Left lobe of liver (tissue), 2 donors: ENCODE measurements around the gene VAX1. TPM values are rescaled to one million over a fixed set of nuclear protein-coding genes. Genes with fewer than 3 reads are reported as not detected.

Experiments used
- ATAC-seq: fragments of 200-7000 bp; cut with Tn5 transposase; one replicate; pipeline ENCODE4 v1.9.1; 2020; ENCODE audit warnings: mild to moderate bottlenecking, moderate library complexity
- DNase-seq: peaks from one replicate; pipeline ENCODE4 v3.0.0-alpha.2; 2020; ENCODE audit warnings: low spot score
- total RNA-seq: library from RNA; stranded (reverse); gene quantifications from one replicate; pipeline ENCODE4 v1.2.1, GENCODE V29; 2021
- donor health status: DM: no; HTN: no; CAD: no; lungs with moderate emphysema.
- donor health status: DM: no; HTN: yes; CAD: no.

Gene VAX1
- total RNA-seq, 1 donor from 2014 or later, result not detected

GRCh38 chr10:117164592-117165537, 26.8 kb upstream of the VAX1 start:
- ATAC-seq, result peak; percentile 7
- no peak for DNase-seq

- ATAC-seq, result no peak
- no peak for DNase-seq
Measured at GRCh38 chr10:117163954-117164548, 26.0 kb upstream of the VAX1 start.

GRCh38 chr10:117163061-117163953, 25.2 kb upstream of the VAX1 start:
- DNase-seq (no peak), ATAC-seq (peak; percentile 16)

- ATAC-seq (peak; percentile 6), DNase-seq (no peak)
Measured at GRCh38 chr10:117162093-117163060, 24.3 kb upstream of the VAX1 start.

- ATAC-seq (no peak), DNase-seq (no peak)
Measured at GRCh38 chr10:117161386-117162033, 23.4 kb upstream of the VAX1 start.

- DNase-seq, result no peak
- ATAC-seq, result no peak
Measured at GRCh38 chr10:117160567-117160966, 22.5 kb upstream of the VAX1 start.

- no peak for DNase-seq
- ATAC-seq, result no peak
Measured at GRCh38 chr10:117159390-117159789, 21.3 kb upstream of the VAX1 start.

GRCh38 chr10:117158297-117158696, 20.2 kb upstream of the VAX1 start:
- ATAC-seq (no peak), DNase-seq (no peak)

GRCh38 chr10:117152668-117153067, 14.6 kb upstream of the VAX1 start:
- DNase-seq, result no peak
- no peak for ATAC-seq

GRCh38 chr10:117148284-117148683, 10.2 kb upstream of the VAX1 start:
- no peak for ATAC-seq
- DNase-seq, result no peak

GRCh38 chr10:117145019-117145418, 6.9 kb upstream of the VAX1 start:
- DNase-seq (no peak), ATAC-seq (no peak)

GRCh38 chr10:117143103-117143823, 5.2 kb upstream of the VAX1 start:
- DNase-seq, result no peak
- no peak for ATAC-seq

GRCh38 chr10:117140525-117140902, 2.4 kb upstream of the VAX1 start:
- DNase-seq, result no peak
- no peak for ATAC-seq

GRCh38 chr10:117139581-117140524, 1.8 kb upstream of the VAX1 start:
- no peak for ATAC-seq
- DNase-seq, result no peak

GRCh38 chr10:117138838-117139580, 939 bp upstream of the VAX1 start:
- ATAC-seq (no peak), DNase-seq (no peak)

- no peak for DNase-seq
- peak; percentile 60 for ATAC-seq
Measured at GRCh38 chr10:117137031-117137910, 799 bp downstream of the VAX1 start.
